ENCODE results near the gene SORCS2.

SORCS2 gene

DNA sequence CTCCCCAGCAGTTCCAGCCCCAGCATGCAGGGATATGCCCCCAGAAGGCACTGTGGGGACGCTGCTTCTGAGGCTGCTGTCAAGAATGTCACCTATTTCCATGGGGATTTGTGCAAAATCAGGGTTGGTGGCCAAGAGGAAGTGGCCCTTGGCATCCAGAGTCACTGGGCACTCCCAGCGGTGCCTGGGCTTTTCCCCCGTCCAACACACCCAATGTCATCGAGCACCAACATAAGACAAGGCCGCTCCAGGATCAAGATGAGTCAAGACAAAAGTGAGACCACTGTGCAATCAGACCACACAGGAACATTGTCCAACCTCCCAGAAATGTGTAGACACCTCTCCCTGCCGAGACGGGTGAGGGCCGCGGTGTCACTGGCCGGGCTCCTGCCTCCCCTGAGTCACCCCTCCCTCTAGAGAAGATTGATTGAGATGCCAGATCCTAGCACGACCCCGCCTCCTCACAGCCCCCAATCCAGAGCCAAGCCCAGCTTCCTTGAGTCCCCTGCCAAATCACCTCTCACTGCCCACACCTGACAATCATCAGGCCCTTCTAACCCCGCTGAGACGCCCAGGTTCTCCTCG is 553.1 kb downstream of the SORCS2 start:
- in situ Hi-C loops (cut with MboI; ENCODE audit: low sequenced_read_pairs, unreplicated experiment): no loop called here

DNA sequence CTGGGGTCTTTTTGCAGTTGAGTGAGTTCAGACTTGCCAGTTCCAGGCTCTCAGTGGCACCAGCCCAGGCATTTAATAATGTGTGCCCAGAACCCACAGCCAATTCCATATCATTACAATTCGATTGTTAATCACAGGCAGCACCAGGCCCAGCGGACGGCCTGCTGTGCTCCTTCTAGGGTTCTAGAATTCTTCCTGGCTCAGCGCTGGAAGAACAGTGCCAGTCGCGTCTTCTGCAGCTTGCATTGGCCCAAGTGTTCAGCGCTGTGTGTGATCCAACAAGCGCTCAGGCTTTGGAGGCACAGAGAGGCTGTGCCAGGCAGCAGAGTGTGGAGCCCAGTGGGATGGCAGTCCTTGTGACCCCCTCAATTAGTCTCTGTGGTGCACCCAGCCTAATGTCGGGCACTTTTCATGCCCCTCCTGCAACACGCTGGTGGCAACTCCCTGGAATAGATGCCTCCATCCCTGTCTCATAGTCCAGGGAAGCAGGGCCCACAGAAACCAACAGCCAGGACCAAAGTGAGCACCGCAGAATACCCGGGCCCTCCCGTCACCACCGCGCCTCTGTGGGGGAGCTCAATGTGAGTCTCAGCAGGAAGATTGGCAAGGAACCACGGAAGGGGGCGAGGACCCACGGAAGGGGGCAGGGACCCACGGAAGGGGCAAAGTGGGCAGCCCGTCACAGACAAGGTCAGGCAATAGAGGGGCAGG is 554.2 kb downstream of the SORCS2 start:
- DNase-seq (ENCODE audit: low spot score): no peak
- in situ Hi-C loops (cut with MboI; ENCODE audit: low sequenced_read_pairs, unreplicated experiment): no loop called here
- TF ChIP-seq, protein P1, sequence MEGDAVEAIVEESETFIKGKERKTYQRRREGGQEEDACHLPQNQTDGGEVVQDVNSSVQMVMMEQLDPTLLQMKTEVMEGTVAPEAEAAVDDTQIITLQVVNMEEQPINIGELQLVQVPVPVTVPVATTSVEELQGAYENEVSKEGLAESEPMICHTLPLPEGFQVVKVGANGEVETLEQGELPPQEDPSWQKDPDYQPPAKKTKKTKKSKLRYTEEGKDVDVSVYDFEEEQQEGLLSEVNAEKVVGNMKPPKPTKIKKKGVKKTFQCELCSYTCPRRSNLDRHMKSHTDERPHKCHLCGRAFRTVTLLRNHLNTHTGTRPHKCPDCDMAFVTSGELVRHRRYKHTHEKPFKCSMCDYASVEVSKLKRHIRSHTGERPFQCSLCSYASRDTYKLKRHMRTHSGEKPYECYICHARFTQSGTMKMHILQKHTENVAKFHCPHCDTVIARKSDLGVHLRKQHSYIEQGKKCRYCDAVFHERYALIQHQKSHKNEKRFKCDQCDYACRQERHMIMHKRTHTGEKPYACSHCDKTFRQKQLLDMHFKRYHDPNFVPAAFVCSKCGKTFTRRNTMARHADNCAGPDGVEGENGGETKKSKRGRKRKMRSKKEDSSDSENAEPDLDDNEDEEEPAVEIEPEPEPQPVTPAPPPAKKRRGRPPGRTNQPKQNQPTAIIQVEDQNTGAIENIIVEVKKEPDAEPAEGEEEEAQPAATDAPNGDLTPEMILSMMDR (IDR thresholded peaks at IDR 0.05; ENCODE audit: borderline replicate concordance, control extremely low read depth, extremely low read depth, insufficient read depth, missing control alignments): no peak

More for the DNA sequence above, 553.1 kb downstream of the SORCS2 start:
- DNase-seq (ENCODE audit: low spot score): no peak
- TF ChIP-seq, protein P1 (IDR thresholded peaks at IDR 0.05; ENCODE audit: borderline replicate concordance, control extremely low read depth, extremely low read depth, insufficient read depth, missing control alignments): no peak

DNA sequence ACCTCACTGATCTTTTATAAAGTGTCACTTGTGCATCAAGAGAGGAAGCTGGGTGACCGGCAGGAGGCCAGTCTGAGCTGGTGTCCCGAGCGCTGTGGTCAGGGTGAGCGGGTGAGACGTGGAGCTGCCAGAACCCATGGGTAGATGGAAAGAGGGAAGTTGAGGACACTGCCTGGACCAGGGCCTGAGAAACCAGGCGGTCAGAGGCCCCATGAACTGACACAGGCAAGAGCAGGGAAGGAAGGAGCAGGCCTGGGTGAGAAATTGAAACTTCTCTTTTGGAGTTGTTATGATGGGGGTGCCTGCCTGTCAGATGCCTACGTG is 554.7 kb downstream of the SORCS2 start:
- no peak for DNase-seq (ENCODE audit: low spot score)
- in situ Hi-C loops (cut with MboI; ENCODE audit: low sequenced_read_pairs, unreplicated experiment): no loop called here
- TF ChIP-seq, protein P1 (IDR thresholded peaks at IDR 0.05; ENCODE audit: borderline replicate concordance, control extremely low read depth, extremely low read depth, insufficient read depth, missing control alignments): no peak

DNA sequence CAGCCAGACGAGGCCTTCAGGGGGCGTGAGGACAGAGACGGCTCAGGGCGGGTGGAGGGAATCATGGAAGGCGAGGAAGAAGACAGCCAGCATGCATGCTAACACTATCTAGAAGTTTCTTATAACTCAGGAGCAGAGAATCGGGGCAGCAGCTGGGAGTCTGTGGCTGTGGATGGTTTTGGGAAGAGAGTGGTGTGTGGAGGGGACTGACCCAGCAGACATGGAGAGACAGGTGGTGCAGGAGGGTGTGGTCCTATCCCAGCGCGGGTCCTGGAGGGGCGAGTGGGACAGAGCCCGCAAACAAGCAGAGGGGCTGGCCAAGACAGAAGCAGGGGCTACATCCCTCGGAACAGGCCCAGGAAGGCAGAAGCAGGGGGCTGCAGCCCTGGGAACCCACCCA is 555.2 kb downstream of the SORCS2 start:
- TF ChIP-seq, protein P1 (IDR thresholded peaks at IDR 0.05; ENCODE audit: borderline replicate concordance, control extremely low read depth, extremely low read depth, insufficient read depth, missing control alignments): no peak
- in situ Hi-C loops (cut with MboI; ENCODE audit: low sequenced_read_pairs, unreplicated experiment): no loop called here
- DNase-seq (ENCODE audit: low spot score): no peak

DNA sequence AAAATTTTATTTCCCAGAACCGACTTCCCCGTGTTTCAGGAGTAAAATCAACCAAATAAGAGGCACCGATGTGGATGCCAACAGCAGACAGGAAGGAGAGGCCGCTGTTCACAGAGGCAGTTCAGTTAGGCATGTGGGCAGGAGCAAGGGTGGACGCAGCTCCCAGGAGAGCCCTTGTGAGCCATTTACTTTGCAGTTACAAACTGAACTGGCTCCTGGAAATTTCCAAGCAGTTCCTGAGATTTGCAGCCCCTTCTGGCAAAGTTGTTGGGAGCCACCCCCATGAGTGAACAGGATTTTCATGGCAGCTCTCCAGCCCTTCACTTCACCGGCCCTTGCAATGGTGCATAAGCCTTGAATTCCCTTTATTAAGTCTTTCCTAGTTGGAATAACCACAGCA is 558.2 kb downstream of the SORCS2 start:
- TF ChIP-seq, protein P1 (IDR thresholded peaks at IDR 0.05; ENCODE audit: borderline replicate concordance, control extremely low read depth, extremely low read depth, insufficient read depth, missing control alignments): no peak
- in situ Hi-C loops (cut with MboI; ENCODE audit: low sequenced_read_pairs, unreplicated experiment): no loop called here
- DNase-seq (ENCODE audit: low spot score): no peak

DNA sequence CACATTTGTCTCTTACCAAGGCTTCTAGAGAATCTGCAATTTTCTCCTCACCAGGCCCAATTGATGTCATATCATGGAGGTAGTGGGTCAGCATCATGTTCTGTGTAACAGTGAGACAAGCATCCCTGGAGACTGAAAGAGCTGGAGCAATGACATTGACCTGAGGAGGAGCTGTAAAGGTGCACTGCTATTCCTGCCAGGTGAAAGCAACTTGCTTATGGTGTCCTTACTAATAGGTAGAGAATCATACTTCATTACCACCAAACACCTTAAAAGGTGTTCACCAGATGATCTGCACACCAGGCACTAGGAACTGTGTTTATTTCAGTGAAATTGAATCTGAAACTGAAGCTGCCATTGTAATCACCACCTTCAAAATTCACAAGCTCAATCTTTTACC is 558.6 kb downstream of the SORCS2 start:
- in situ Hi-C loops (cut with MboI; ENCODE audit: low sequenced_read_pairs, unreplicated experiment): no loop called here
- TF ChIP-seq, protein P1 (IDR thresholded peaks at IDR 0.05; ENCODE audit: borderline replicate concordance, control extremely low read depth, extremely low read depth, insufficient read depth, missing control alignments): no peak
- no peak for DNase-seq (ENCODE audit: low spot score)

All from GM13976 (cell line).